ENCODE measurements around the gene TMEM115. TPM values are rescaled to one million over a fixed set of nuclear protein-coding genes. Genes with fewer than 3 reads are reported as not detected.

Gene TMEM115
- total RNA-seq (2022; extraction: Qiagen RNA extraction; ENCODE audit: low read depth), result 39.4 to 47.2 TPM (median 44.6 TPM) in 5 replicates

GRCh38 chr3:50358911-50359759 is at the start of gene TMEM115:
TMEM115 (minus strand) TSS chr3:50359521; CDS start chr3:50359063, 458 bp downstream.

GRCh38 chr3:50350527-50351322 is 8.6 kb downstream of the TMEM115 start, which contains the start of the genes CYB561D2 and NPRL2:
CYB561D2 (plus strand) TSS chr3:50350862; CDS start chr3:50351434, 572 bp downstream.
NPRL2 (minus strand) TSS chr3:50350775; CDS start chr3:50350652, 123 bp downstream.

GRCh38 chr3:50345586-50346234 is 13.6 kb downstream of the TMEM115 start, which contains the start of gene ZMYND10:
ZMYND10 (minus strand) TSS chr3:50345732; CDS start chr3:50345579, 153 bp downstream.

GRCh38 chr3:50340448-50341329 is 18.6 kb downstream of the TMEM115 start, which contains the start of gene RASSF1:
RASSF1 (minus strand) TSS chr3:50340836; CDS start chr3:50340805, 31 bp downstream.

GRCh38 chr3:50327943-50328691 is 31.2 kb downstream of the TMEM115 start, which contains the start of gene TUSC2:
TUSC2 (minus strand) TSS chr3:50328223; CDS start chr3:50328099, 124 bp downstream.

GRCh38 chr3:50322386-50323091 is 36.8 kb downstream of the TMEM115 start, which contains the start of gene HYAL2:
HYAL2 (minus strand) TSS chr3:50322745; CDS start chr3:50320489, 2,256 bp downstream.

Other genes with a start within 250 kb of the TMEM115 start
- 10.1 to 16.4 TPM (median 15.0 TPM) in 5 replicates for gene SEMA3F, start 204.2 kb downstream of the TMEM115 start, total RNA-seq (2022; extraction: Qiagen RNA extraction; ENCODE audit: low read depth)
- not detected in 5 replicates for gene GNAT1, start 167.9 kb downstream of the TMEM115 start, total RNA-seq (2022; extraction: Qiagen RNA extraction; ENCODE audit: low read depth)
- 0.06 to 0.14 TPM in 2 of 5 replicates, not detected in the others for gene SLC38A3, start 154.2 kb downstream of the TMEM115 start, total RNA-seq (2022; extraction: Qiagen RNA extraction; ENCODE audit: low read depth)
- 36.6 to 47.7 TPM (median 45.5 TPM) in 5 replicates for gene GNAI2, start 123.3 kb downstream of the TMEM115 start, total RNA-seq (2022; extraction: Qiagen RNA extraction; ENCODE audit: low read depth)
- gene SEMA3B, start 90.4 kb downstream of the TMEM115 start, total RNA-seq (2022; extraction: Qiagen RNA extraction; ENCODE audit: low read depth), result 5.1 to 9.7 TPM (median 7.3 TPM) in 5 replicates
- 0.10 TPM in 1 of 5 replicates, not detected in the others for gene LSMEM2, start 80.4 kb downstream of the TMEM115 start, total RNA-seq (2022; extraction: Qiagen RNA extraction; ENCODE audit: low read depth)
- gene IFRD2, start 67.1 kb downstream of the TMEM115 start, total RNA-seq (2022; extraction: Qiagen RNA extraction; ENCODE audit: low read depth), result 69.2 to 98.8 TPM (median 94.6 TPM) in 5 replicates
- gene HYAL3, start 60.1 kb downstream of the TMEM115 start, total RNA-seq (2022; extraction: Qiagen RNA extraction; ENCODE audit: low read depth), result 6.4 to 11.3 TPM (median 9.6 TPM) in 5 replicates
- 6.2 to 8.9 TPM (median 6.5 TPM) in 5 replicates for gene NAA80, start 60.1 kb downstream of the TMEM115 start, total RNA-seq (2022; extraction: Qiagen RNA extraction; ENCODE audit: low read depth)
- gene HYAL1, start 55.9 kb downstream of the TMEM115 start, total RNA-seq (2022; extraction: Qiagen RNA extraction; ENCODE audit: low read depth), result 0.45 to 0.70 TPM (median 0.56 TPM) in 5 replicates
- gene HYAL2, start 36.8 kb downstream of the TMEM115 start, total RNA-seq (2022; extraction: Qiagen RNA extraction; ENCODE audit: low read depth), result 24.6 to 31.4 TPM (median 30.4 TPM) in 5 replicates
- gene TUSC2, start 31.3 kb downstream of the TMEM115 start, total RNA-seq (2022; extraction: Qiagen RNA extraction; ENCODE audit: low read depth), result 28.2 to 41.0 TPM (median 36.2 TPM) in 5 replicates
- gene RASSF1, start 18.7 kb downstream of the TMEM115 start, total RNA-seq (2022; extraction: Qiagen RNA extraction; ENCODE audit: low read depth), result 17.0 to 21.1 TPM (median 19.6 TPM) in 5 replicates
- 0.37 to 1.8 TPM (median 1.2 TPM) in 5 replicates for gene ZMYND10, start 13.8 kb downstream of the TMEM115 start, total RNA-seq (2022; extraction: Qiagen RNA extraction; ENCODE audit: low read depth)
- gene NPRL2, start 8.7 kb downstream of the TMEM115 start, total RNA-seq (2022; extraction: Qiagen RNA extraction; ENCODE audit: low read depth), result 11.4 to 12.6 TPM (median 11.9 TPM) in 5 replicates
- gene CYB561D2, start 8.7 kb downstream of the TMEM115 start, total RNA-seq (2022; extraction: Qiagen RNA extraction; ENCODE audit: low read depth), result 13.9 to 22.8 TPM (median 19.4 TPM) in 5 replicates
- gene CACNA2D2, start 144.1 kb upstream of the TMEM115 start, total RNA-seq (2022; extraction: Qiagen RNA extraction; ENCODE audit: low read depth), result 0.42 to 0.66 TPM (median 0.53 TPM) in 5 replicates
- 2.5 to 3.1 TPM (median 2.5 TPM) in 5 replicates for gene C3orf18, start 208.2 kb upstream of the TMEM115 start, total RNA-seq (2022; extraction: Qiagen RNA extraction; ENCODE audit: low read depth)
- 4.5 to 7.2 TPM (median 6.0 TPM) in 5 replicates for gene HEMK1, start 210.0 kb upstream of the TMEM115 start, total RNA-seq (2022; extraction: Qiagen RNA extraction; ENCODE audit: low read depth)